ENCODE measurements around the gene PTPRK. TPM values are rescaled to one million over a fixed set of nuclear protein-coding genes. Genes with fewer than 3 reads are reported as not detected.

Gene PTPRK
- total RNA-seq, result 53.3 and 72.5 TPM in 2 replicates

DNA sequence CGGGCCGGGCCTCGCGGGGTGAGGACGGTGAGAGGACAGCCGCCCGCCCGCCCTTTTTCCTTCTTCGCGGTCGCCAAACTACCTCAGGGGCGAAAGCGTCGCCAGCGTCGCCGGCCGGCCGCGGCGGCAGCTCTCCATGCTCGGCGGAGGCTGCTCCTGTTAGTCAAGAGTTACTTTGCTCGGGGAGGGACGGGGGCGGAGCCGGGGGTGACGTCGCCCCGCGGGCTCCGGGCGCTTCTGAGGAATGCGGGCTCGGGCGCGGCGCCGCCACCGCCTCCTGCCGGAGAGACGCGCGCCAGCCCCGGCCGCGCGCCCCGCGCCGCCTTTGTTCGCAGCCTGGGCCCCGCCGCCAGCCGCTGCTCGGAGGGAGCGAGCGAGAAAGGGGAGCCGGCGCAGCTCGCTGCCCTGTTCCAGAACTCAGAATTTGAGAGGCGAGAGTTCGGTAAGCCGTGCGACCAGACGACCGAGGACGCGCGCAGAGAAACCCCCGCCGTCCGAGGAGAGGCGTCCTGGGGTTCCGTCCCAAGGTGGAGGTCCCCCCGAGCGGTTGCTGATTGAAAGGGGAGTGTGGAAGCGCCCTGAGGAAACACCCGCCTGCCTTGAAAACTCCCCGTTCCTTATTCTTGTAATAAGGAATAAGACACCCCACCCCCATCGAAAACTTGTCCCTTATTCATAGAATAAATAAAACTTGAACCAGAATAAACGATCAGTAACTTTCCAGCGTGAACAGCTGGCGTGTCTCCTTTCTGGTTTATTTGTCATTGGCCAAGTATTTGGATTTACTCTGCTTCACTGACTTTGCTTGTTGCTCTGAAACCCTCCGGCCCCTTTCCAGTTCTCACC is at the start of gene PTPRK:
TSS of gene PTPRK (minus strand) at position 164 of the 846 bp plus-strand sequence. CDS start 241 bp downstream, outside the sequence.
- DNase-seq (ENCODE audit: extremely low read depth, low read depth, low spot score), result no peak

GRCh38 chr6:128567029-128567428 is 46.6 kb upstream of the PTPRK start:
- DNase-seq (ENCODE audit: extremely low read depth, low read depth, low spot score), result no peak

DNA sequence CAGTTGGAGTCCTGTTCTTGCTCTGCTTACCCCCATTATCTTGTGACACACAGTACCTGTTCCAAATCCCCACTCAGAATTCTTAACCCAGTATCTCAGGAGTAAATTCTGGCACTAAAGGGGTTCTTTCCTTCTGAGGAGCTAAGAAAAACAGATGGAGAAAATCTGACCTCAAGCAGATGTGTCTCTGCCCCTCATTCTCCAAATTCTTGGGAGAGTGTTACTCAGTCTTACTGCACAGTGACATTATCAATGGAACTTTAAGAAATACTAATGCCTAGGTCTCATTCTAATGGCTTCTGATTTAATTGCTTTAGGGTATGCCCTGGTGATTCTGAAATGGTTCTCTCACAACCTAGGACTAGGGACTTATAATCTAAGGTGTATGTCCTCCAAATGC is 40.6 kb upstream of the PTPRK start:
- no peak for DNase-seq (ENCODE audit: extremely low read depth, low read depth, low spot score)

GRCh38 chr6:128558924-128559323 is 38.5 kb upstream of the PTPRK start:
- DNase-seq (ENCODE audit: extremely low read depth, low read depth, low spot score), result no peak

DNA sequence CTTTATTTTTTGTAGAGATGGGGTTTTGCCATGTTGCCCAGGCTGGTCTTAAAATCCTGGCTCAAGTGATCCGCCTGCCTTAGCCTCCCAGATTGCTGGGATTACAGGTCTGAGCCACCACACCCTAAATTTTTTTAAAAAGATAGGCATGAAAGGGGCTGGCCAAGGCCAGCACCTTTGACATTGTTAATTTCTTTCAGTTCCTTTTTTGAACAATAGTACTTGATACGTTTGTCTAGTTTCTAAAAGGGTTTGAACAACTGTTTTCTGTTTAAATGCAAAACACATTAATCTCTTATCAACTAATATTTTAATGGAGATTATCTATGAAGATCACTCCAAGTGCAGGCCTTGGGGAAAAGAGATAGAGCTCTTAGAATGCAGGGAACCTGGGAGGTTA is 37.6 kb upstream of the PTPRK start:
- no peak for DNase-seq (ENCODE audit: extremely low read depth, low read depth, low spot score)

GRCh38 chr6:128557081-128557480 is 36.7 kb upstream of the PTPRK start:
- no peak for DNase-seq (ENCODE audit: extremely low read depth, low read depth, low spot score)

- no peak for DNase-seq (ENCODE audit: extremely low read depth, low read depth, low spot score)
Observed at GRCh38 chr6:128554302-128554701, 33.9 kb upstream of the PTPRK start.

DNA sequence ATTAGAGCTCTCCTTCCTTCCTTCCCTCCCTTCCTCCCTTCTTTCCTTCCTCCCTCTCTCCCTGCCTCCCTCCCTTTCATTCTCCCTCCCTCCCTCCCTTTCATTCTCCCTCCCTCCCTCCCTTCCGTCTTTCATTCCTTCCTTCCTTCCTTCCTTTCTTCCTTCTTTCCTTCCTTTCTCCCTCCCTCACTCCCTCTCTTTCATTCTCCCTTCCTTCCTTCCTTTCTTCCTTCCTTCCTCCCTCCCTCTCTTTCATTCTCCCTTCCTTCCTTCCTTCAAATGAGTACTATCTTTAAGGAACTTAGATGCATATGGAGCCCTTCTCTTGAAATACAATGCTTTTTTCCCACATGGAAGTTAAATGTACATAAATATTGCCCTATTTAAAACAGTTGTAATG is 20.9 kb upstream of the PTPRK start:
- DNase-seq (ENCODE audit: extremely low read depth, low read depth, low spot score), result no peak

DNA sequence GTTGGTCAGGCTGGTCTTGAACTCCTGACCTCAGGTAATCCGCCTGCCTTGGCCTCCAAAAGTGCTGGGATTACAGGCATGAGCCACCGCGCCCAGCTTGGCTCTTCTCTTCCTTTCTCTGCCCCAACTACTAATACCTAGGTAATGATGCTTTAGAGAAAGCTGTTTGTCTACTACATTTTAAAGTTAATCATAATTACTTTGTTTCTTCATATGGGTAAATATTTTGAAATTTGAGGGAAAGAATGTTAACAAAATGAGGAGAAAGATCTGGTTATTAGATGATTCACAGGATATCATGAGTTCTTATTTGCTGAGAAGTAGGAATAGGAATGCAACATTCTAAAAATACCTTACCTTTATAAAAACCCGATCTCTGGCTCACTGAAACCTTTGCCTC is 18.4 kb upstream of the PTPRK start:
- no peak for DNase-seq (ENCODE audit: extremely low read depth, low read depth, low spot score)

GRCh38 chr6:128532827-128533226 is 12.4 kb upstream of the PTPRK start:
- no peak for DNase-seq (ENCODE audit: extremely low read depth, low read depth, low spot score)

DNA sequence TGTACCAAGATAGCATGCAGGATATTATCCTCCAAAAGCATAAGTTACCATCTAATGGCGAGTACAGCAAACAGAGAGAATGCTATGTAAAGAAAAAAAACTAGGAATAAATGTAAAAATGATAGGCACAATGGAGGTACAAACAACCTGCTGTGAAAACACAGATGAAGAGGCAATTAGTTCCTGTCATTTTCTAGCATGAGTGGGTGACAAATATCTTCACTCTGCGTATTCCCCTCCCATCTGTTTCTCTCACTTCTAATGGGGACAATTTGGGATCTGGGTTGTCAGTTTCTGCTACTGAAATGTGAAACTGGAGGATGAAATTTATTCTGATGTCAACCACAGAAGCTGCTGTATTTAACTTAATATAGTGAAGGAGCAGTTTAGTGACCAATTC is 11.7 kb upstream of the PTPRK start:
- DNase-seq (ENCODE audit: extremely low read depth, low read depth, low spot score), result no peak

- no peak for DNase-seq (ENCODE audit: extremely low read depth, low read depth, low spot score)
Observed at GRCh38 chr6:128531696-128532095, 11.3 kb upstream of the PTPRK start.

- no peak for DNase-seq (ENCODE audit: extremely low read depth, low read depth, low spot score)
Observed at GRCh38 chr6:128528241-128528640, 7.8 kb upstream of the PTPRK start.

DNA sequence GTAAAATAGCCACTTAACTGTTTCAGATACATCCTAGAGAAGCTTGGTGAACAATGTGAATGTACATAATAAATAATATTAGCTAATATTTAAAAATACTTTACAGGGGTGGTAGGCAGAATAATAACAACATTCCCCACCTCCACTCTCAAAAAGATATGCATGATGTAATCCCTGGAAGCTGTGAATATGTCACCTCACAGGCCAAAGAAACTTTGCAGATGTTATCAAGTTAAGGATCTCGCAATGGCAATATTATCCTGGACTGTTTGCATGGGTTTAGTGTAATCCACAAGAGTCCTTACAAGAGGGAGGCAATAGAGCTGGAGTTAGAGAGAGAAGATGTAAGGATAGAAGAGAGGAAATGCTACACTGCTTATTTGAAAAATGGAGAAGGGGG is 7.0 kb upstream of the PTPRK start:
- DNase-seq (ENCODE audit: extremely low read depth, low read depth, low spot score), result no peak

- DNase-seq (ENCODE audit: extremely low read depth, low read depth, low spot score), result no peak
Observed at GRCh38 chr6:128526152-128526914, 5.9 kb upstream of the PTPRK start.

GRCh38 chr6:128525406-128525805 is 5.0 kb upstream of the PTPRK start:
- DNase-seq (ENCODE audit: extremely low read depth, low read depth, low spot score), result no peak

GRCh38 chr6:128521282-128521632 is 858 bp upstream of the PTPRK start:
- DNase-seq (ENCODE audit: extremely low read depth, low read depth, low spot score), result no peak

DNA sequence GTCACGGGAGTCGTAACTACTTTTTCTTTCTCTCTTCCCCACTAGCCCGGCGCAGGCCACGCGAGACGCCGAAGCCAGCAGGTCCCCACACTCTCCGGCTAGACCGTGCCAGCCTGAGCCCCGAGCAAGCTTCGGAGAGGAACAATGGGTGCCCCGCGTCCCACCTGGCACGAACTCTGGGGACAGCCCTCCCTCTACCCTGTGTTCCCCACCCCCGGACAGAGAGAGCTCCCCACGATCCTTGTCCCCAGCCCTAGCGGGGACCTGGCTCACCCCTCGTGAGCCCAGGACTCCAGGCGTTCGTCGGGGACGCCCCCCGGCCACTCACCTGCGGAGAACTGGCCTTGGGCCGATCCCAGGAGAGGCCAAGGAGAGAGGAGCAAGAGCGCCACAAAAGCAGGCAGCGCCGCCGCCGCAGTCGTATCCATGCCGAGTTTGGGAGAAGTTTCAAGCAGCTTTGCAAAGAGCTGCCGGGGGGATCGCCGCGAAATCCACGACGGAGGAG is 416 bp downstream of the PTPRK start:
- DNase-seq (ENCODE audit: extremely low read depth, low read depth, low spot score), result no peak

- DNase-seq (ENCODE audit: extremely low read depth, low read depth, low spot score), result no peak
Observed at GRCh38 chr6:128519132-128519930, 1.1 kb downstream of the PTPRK start.

DNA sequence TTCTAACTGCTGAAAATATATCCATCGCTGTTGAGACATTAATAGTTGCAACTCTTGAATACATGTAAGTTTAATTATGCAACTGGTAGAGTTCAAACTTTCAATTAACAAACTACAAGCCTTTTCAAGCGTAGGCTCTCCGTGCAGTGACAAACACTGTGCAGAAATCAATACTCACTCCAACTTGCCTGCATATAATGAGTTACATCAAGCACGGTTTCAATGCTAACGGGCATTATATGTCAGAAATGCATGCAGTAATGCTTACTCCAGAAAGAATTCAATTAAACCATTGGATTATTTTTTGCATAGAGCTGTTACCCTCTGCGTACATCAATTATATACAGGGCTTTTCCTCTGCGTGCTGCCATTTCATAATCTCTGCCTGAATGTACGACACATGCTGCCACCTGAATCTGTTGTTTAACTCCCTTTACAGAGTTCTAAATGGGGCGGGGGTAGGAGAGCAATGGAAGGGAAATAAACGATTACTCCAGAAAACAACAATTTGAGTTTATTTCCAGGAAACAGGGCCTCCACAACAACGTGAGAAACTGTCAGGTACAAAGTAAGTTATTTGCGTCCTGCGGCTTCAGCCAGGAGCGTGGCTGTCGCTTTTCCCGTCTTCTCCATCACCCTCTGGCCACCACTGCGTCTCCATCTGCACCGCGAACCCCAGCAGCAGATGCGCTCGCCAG is 1.8 kb downstream of the PTPRK start:
- DNase-seq (ENCODE audit: extremely low read depth, low read depth, low spot score), result no peak

GRCh38 chr6:128517124-128517523 is 3.3 kb downstream of the PTPRK start:
- DNase-seq (ENCODE audit: extremely low read depth, low read depth, low spot score), result no peak

Measured in glomerular endothelial cell (primary cell).